HCT116 (cell line): Measurements from ENCODE around the gene OR6A2. TPM values are rescaled to one million over a fixed set of nuclear protein-coding genes. Genes with fewer than 3 reads are reported as not detected.
A peak's percentile ranks its signal among the peaks of the same experiment; 100 is the strongest.

Experiments
- ATAC-seq: fragments of 200-7000 bp; cut with Tn5 transposase; 2 replicates; pipeline ENCODE4 v1.9.1; 2020; ENCODE audit warnings: mild to moderate bottlenecking, moderate library complexity
- BruUV-seq: library from RNA; stranded (reverse); fragments of 400-500 nt; replicated peaks from 2 replicates; lab custom pipeline; 2021; lab: Mats Ljungman, UMichigan
- CTCF ChIA-PET: fragments of 300-600 bp; sonication (Branson Sonifier 250); formaldehyde crosslinking; loops from one replicate; lab custom pipeline; 2021; ENCODE audit warnings: antibody characterized with exemption; lab: Charles Lee
- POLR2A ChIA-PET: fragments of 300-600, 350-600 bp; sonication (Branson Sonifier 250); formaldehyde crosslinking; loops from one replicate; lab custom pipeline; 2021; ENCODE audit warnings: antibody characterized with exemption; lab: Charles Lee
- RAD21 ChIA-PET, 2 experiments: fragments of 300-600 bp; sonication (Branson Sonifier 250); formaldehyde crosslinking; loops; one replicate each; lab custom pipeline; 2023; ENCODE audit warnings: low total read pairs in 2 of 2; ENCODE audit not compliant: uncharacterized antibody in 2 of 2, unreplicated experiment in 2 of 2, low non-redundant PET in 1 of 2; lab: Charles Lee
- DNase-seq: peaks from one replicate; pipeline ENCODE4 v3.0.0-alpha.2; 2010; ENCODE audit warnings: low read depth, low spot score
- H2AFZ ChIP-seq: fragments of 200-600 bp; shearing (Covaris generic), sonication (generic); 2 replicates; pipeline ENCODE4 v1.6.1; 2017; ENCODE audit warnings: low read depth, mixed run types, mixed read lengths, antibody characterized with exemption, low read length; ENCODE audit not compliant: poor library complexity, severe bottlenecking
- H3K27ac ChIP-seq: 2 replicates; pipeline ENCODE4 v1.5.1; 2012; ENCODE audit warnings: low read depth, low read length
- H3K27me3 ChIP-seq: fragments of 200-600 bp; sonication (generic); 2 replicates; pipeline ENCODE4 v1.6.1; 2016; ENCODE audit warnings: mixed run types, low read length, mixed read lengths; ENCODE audit not compliant: insufficient read depth
- H3K36me3 ChIP-seq, 2 experiments: fragments of 200-500 bp in 1 of 2; fragments of 200-600 bp in 1 of 2; sonication (Bioruptor generic) in 1 of 2; sonication (generic) in 1 of 2; 2 replicates each; pipeline versions ENCODE4 v1.5.1 to v1.6.1; 2014 to 2016; ENCODE audit warnings: low read length in 2 of 2, inconsistent platforms in 1 of 2, mixed read lengths in 1 of 2, mixed run types in 1 of 2; ENCODE audit not compliant: insufficient read depth in 2 of 2, control insufficient read depth in 1 of 2
- H3K4me1 ChIP-seq, 2 experiments: fragments of 200-600 bp in 1 of 2; sonication (generic) in 1 of 2; 2 replicates each; pipeline versions ENCODE4 v1.5.1 to v1.6.1; 2012 to 2017; ENCODE audit warnings: low read length in 2 of 2, inconsistent platforms in 1 of 2, mild to moderate bottlenecking in 1 of 2, mixed read lengths in 1 of 2, mixed run types in 1 of 2, moderate library complexity in 1 of 2; ENCODE audit not compliant: insufficient read depth in 2 of 2, control insufficient read depth in 1 of 2
- H3K4me2 ChIP-seq: fragments of 200-600 bp; sonication (generic); 2 replicates; pipeline ENCODE4 v1.6.1; 2017; ENCODE audit warnings: mixed run types, low read length, mixed read lengths
- H3K4me3 ChIP-seq, 2 experiments: fragments of 200-600 bp in 1 of 2; sonication (generic) in 1 of 2; replicated peaks in 1 of 2; 2 replicates each; pipeline ENCODE4 v1.5.1; 2011 to 2016; ENCODE audit warnings: low read length in 2 of 2, control low read depth in 1 of 2, low read depth in 1 of 2, mild to moderate bottlenecking in 1 of 2, mixed read lengths in 1 of 2, mixed run types in 1 of 2
- H3K79me2 ChIP-seq: fragments of 200-600 bp; sonication (generic); 2 replicates; pipeline ENCODE4 v1.6.1; 2017; ENCODE audit warnings: mild to moderate bottlenecking, mixed run types, low read length, moderate library complexity, mixed read lengths; ENCODE audit not compliant: insufficient read depth
- H3K9ac ChIP-seq: fragments of 200-600 bp; sonication (generic); 2 replicates; pipeline ENCODE4 v1.6.1; 2016; ENCODE audit warnings: low read length, mixed read lengths
- H3K9me2 ChIP-seq: fragments of 200-600 bp; sonication (generic), shearing (Covaris generic); 2 replicates; pipeline ENCODE4 v1.6.1; 2017; ENCODE audit warnings: mixed run types, mild to moderate bottlenecking, moderate library complexity; ENCODE audit not compliant: insufficient read depth
- H3K9me3 ChIP-seq, 2 experiments: fragments of 200-500 bp in 1 of 2; fragments of 200-600 bp in 1 of 2; sonication (Bioruptor generic) in 1 of 2; sonication (generic) in 1 of 2; 2 replicates each; pipeline ENCODE4 v1.6.1; 2014 to 2017; ENCODE audit warnings: low read length in 2 of 2, mixed read lengths in 2 of 2, inconsistent platforms in 1 of 2, low read depth in 1 of 2, mild to moderate bottlenecking in 1 of 2, mixed run types in 1 of 2, moderate library complexity in 1 of 2; ENCODE audit not compliant: control insufficient read depth in 1 of 2, insufficient read depth in 1 of 2
- H4K20me1 ChIP-seq: fragments of 200-600 bp; sonication (generic), shearing (Covaris generic); 2 replicates; pipeline ENCODE4 v1.6.1; 2017; ENCODE audit warnings: mixed run types, mild to moderate bottlenecking, moderate library complexity; ENCODE audit not compliant: insufficient read depth
- CBX3 ChIP-seq: IDR thresholded peaks from 2 replicates; pipeline ENCODE4 v1.6.1; 2012; ENCODE audit warnings: low read depth
- CEBPB ChIP-seq: IDR thresholded peaks from 2 replicates; pipeline ENCODE4 v1.6.1; 2012; ENCODE audit warnings: low read depth
- CTCF ChIP-seq, 3 experiments: fragments of 200-600 bp in 1 of 3; sonication (generic) in 1 of 3; IDR thresholded peaks in 2 of 3; conservative IDR thresholded peaks in 1 of 3; 2 replicates each; pipeline ENCODE4 v1.5.1; 2012 to 2017; ENCODE audit warnings: low read depth in 2 of 3, low read length in 2 of 3, antibody characterized with exemption in 1 of 3, borderline replicate concordance in 1 of 3, control low read depth in 1 of 3, mild to moderate bottlenecking in 1 of 3, mixed read lengths in 1 of 3, mixed run types in 1 of 3, moderate library complexity in 1 of 3; ENCODE audit not compliant: insufficient read depth in 1 of 3
- EGR1 ChIP-seq: IDR thresholded peaks from 2 replicates; pipeline ENCODE4 v1.6.1; 2012; ENCODE audit warnings: low read depth
- EZH2phosphoT487 ChIP-seq: fragments of 200-600 bp; IDR thresholded peaks from 2 replicates; pipeline ENCODE4 v1.6.1; 2018; ENCODE audit warnings: antibody characterized with exemption, borderline replicate concordance
- FOSL1 ChIP-seq: IDR thresholded peaks from 2 replicates; pipeline ENCODE4 v1.6.1; 2012; ENCODE audit warnings: low read depth
- POLR2A ChIP-seq: IDR thresholded peaks from 2 replicates; pipeline ENCODE4 v1.7.0; 2011; ENCODE audit warnings: borderline replicate concordance; ENCODE audit not compliant: insufficient read depth, insufficient read length; ENCODE audit errors: extremely low read depth
- POLR2AphosphoS5 ChIP-seq: IDR thresholded peaks from 2 replicates; pipeline ENCODE4 v1.6.1; 2011; ENCODE audit warnings: mild to moderate bottlenecking, low read depth, low read length, moderate library complexity
- RAD21 ChIP-seq: IDR thresholded peaks from 2 replicates; pipeline ENCODE4 v1.6.1; 2012; ENCODE audit warnings: low read depth, mild to moderate bottlenecking
- SIN3A ChIP-seq: IDR thresholded peaks from 2 replicates; pipeline ENCODE4 v1.6.1; 2012; ENCODE audit warnings: low read depth
- SP1 ChIP-seq: IDR thresholded peaks from 2 replicates; pipeline ENCODE4 v1.6.1; 2012; ENCODE audit warnings: low read depth
- TCF7L2 ChIP-seq: IDR thresholded peaks from 2 replicates; pipeline ENCODE4 v1.7.0; 2011; ENCODE audit warnings: borderline replicate concordance, inconsistent platforms; ENCODE audit not compliant: insufficient read depth, insufficient read length; ENCODE audit errors: extremely low read depth
- YY1 ChIP-seq: IDR thresholded peaks from 2 replicates; pipeline ENCODE4 v1.6.1; 2011; ENCODE audit warnings: low read length, low read depth, moderate library complexity, mild to moderate bottlenecking; ENCODE audit not compliant: insufficient replicate concordance; ENCODE audit errors: extremely low read depth
- ZBTB33 ChIP-seq: IDR thresholded peaks from 2 replicates; pipeline ENCODE4 v1.6.1; 2011; ENCODE audit warnings: mild to moderate bottlenecking, low read length, moderate library complexity; ENCODE audit not compliant: insufficient replicate concordance; ENCODE audit errors: extremely low read depth
- ZFX ChIP-seq: fragments of 450-650 bp; IDR thresholded peaks from 2 replicates; pipeline ENCODE4 v1.6.1; 2017
- ZNF274 ChIP-seq: fragments of 200-500 bp; sonication (Bioruptor generic); IDR thresholded peaks from 2 replicates; pipeline ENCODE4 v1.6.1; 2014; ENCODE audit warnings: mild to moderate bottlenecking, low read depth, low read length, inconsistent platforms
- intact Hi-C: fragments of 100-400 bp; cut with micrococcal nuclease; formaldehyde crosslinking; loops from 2 replicates; pipeline ENCODE4 v1.10.0; 2022
- total RNA-seq: library from RNA; stranded (reverse); gene quantifications from one replicate; pipeline ENCODE4 v1.2.1, GENCODE V29; 2021; ENCODE audit not compliant: unreplicated experiment
- TF ChIP-seq, protein P1 (sequence below): IDR thresholded peaks from 2 replicates; pipeline ENCODE4 v1.6.1; 2012

Gene OR6A2
- total RNA-seq, 1 experiment from 2014 or later, result 0.22 TPM

GRCh38 chr11:6828103-6828502, 28.6 kb upstream of the OR6A2 start:
- CTCF ChIA-PET, result no interaction called here
- Histone ChIP-seq H3K9ac (no peak overlapping the region), H2AFZ (no peak overlapping the region), H3K4me3 (no peak overlapping the region), H4K20me1 (no peaks in the 10 kb centered on the region), H3K4me1 (no peaks in the 10 kb centered on the region), H3K27me3 (peaks cover 16% of the 10 kb centered on the region; the same call in 1 of the 2 replicates), H3K36me3 (no peaks in the 10 kb centered on the region), H3K27ac (no peak overlapping the region), H3K9me3 (no peaks in the 10 kb centered on the region), H3K79me2 (no peaks in the 10 kb centered on the region), H3K9me2 (no peaks in the 10 kb centered on the region), H3K4me2 (no peak overlapping the region)
- intact Hi-C loops, result no loop called here
- no TSS peak for BruUV-seq
- no peak for DNase-seq
- RAD21 ChIA-PET, result no interaction called here
- POLR2A ChIA-PET, result no interaction called here
- TF ChIP-seq POLR2A, result no peak
- TF ChIP-seq CEBPB, result peak; percentile 66
- no peak for TF ChIP-seq FOSL1
- ATAC-seq, result no peak

DNA sequence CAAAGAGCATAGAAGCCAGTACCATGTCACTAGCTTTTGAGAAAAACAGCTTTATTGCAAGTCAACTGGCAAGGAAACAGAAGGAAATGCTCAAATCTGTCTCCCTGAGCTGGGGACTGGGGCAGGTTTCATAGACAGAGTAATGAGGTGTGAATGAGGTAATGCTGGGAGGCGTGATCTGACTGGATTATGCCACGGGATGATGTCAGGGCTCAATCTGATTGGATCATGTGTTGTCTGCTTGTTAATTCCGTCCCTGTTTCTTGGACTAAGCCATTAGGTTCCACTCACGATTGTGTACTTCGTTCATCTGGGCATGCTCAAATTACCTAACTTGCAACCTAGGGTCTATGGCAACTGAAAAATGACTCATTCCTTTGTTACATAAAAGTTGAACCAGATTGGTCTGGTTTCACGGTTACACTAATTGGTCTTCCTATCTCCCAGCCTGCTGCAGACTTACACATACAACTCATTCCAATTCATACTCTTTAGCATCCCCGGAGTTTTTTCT, 25.8 kb upstream of the OR6A2 start:
- DNase-seq, result no peak

More for the DNA sequence above, 25.8 kb upstream of the OR6A2 start:
- H3K4me2 ChIP-seq, result no peak overlapping the region
- H3K4me3 ChIP-seq, result no peak overlapping the region
- TF ChIP-seq ZNF274, result no peak
- no peak for TF ChIP-seq YY1
- TF ChIP-seq SP1, result no peak
- no peak for TF ChIP-seq CTCF (IDR thresholded peaks at IDR 0.05 in 2 of 3, conservative IDR thresholded peaks at IDR 0.05 in 1 of 3; ENCODE audit: borderline replicate concordance in 1 of 3, insufficient read depth in 1 of 3, low read depth in 2 of 3, low read length in 2 of 3)
- no peak for TF ChIP-seq EGR1
- TF ChIP-seq, protein P1, sequence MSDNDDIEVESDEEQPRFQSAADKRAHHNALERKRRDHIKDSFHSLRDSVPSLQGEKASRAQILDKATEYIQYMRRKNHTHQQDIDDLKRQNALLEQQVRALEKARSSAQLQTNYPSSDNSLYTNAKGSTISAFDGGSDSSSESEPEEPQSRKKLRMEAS, result no peak
- no peak for TF ChIP-seq POLR2AphosphoS5
- no peak for TF ChIP-seq EZH2phosphoT487
- no peak for TF ChIP-seq TCF7L2
- TF ChIP-seq CEBPB, result no peak
- no peak for TF ChIP-seq SIN3A
- TF ChIP-seq RAD21, result no peak
- no peak for TF ChIP-seq CBX3
- TF ChIP-seq POLR2A, result no peak
- TF ChIP-seq ZFX, result no peak
- TF ChIP-seq ZBTB33, result no peak
- H3K4me1 ChIP-seq, result no peaks in the 10 kb centered on the region
- no peaks in the 10 kb centered on the region for H3K27me3 ChIP-seq
- H3K79me2 ChIP-seq, result no peaks in the 10 kb centered on the region
- no peak overlapping the region for H3K27ac ChIP-seq
- H3K9ac ChIP-seq, result no peak overlapping the region
- ATAC-seq, result no peak
- H3K9me2 ChIP-seq, result no peaks in the 10 kb centered on the region
- intact Hi-C loops, result no loop called here
- no peaks in the 10 kb centered on the region for H3K9me3 ChIP-seq
- ChIA-PET CTCF (interaction anchor here (1.0 to 1.5 kb wide), 2 partner anchors 13 kb away, joined by 4 to 9 read pairs; no protein-coding TSS in a partner anchor), POLR2A (no interaction called here), RAD21 (no interaction called here)
- BruUV-seq, result no TSS peak
- 0 out of 2 replicates have a peak, but pooled peaks cover 3% of the 10 kb centered on the region for H4K20me1 ChIP-seq
- H2AFZ ChIP-seq, result no peak overlapping the region
- H3K36me3 ChIP-seq, result no peaks in the 10 kb centered on the region
